H9 (cell line): ENCODE measurements around the gene MAP2. TPM values are rescaled to one million over a fixed set of nuclear protein-coding genes. Genes with fewer than 3 reads are reported as not detected.

Experiments used
- DNase-seq: peaks from one replicate; pipeline ENCODE4 v3.0.0-alpha.2; 2017
- H2AFZ ChIP-seq: one replicate; pipeline ENCODE4 v1.6.1; 2013; ENCODE audit warnings: mild to moderate bottlenecking, low read length, control low read depth, moderate library complexity
- H2AK5ac ChIP-seq: 2 replicates; pipeline ENCODE4 v1.6.1; 2013; ENCODE audit warnings: low read length, control low read depth, mixed read lengths; ENCODE audit not compliant: insufficient read length
- H2BK120ac ChIP-seq: one replicate; pipeline ENCODE4 v1.6.1; 2013; ENCODE audit warnings: low read depth, mild to moderate bottlenecking, low read length, control low read depth, inconsistent platforms; ENCODE audit not compliant: poor library complexity, severe bottlenecking
- H2BK12ac ChIP-seq: 2 replicates; pipeline ENCODE4 v1.6.1; 2013; ENCODE audit warnings: low read length, control low read depth, mixed read lengths, low read depth; ENCODE audit not compliant: insufficient read length
- H2BK15ac ChIP-seq: 2 replicates; pipeline ENCODE4 v1.6.1; 2013; ENCODE audit warnings: low read depth, low read length, control low read depth
- H2BK20ac ChIP-seq: one replicate; pipeline ENCODE4 v1.6.1; 2013; ENCODE audit warnings: low read depth, mild to moderate bottlenecking, low read length, control low read depth, inconsistent platforms; ENCODE audit not compliant: poor library complexity, severe bottlenecking
- H2BK5ac ChIP-seq: 2 replicates; pipeline ENCODE4 v1.6.1; 2013; ENCODE audit warnings: low read length, control low read depth, mixed read lengths; ENCODE audit not compliant: insufficient read length
- H3K14ac ChIP-seq: 2 replicates; pipeline ENCODE4 v1.6.1; 2013; ENCODE audit warnings: low read length, control low read depth; ENCODE audit not compliant: insufficient read depth
- H3K18ac ChIP-seq: 2 replicates; pipeline ENCODE4 v1.6.1; 2013; ENCODE audit warnings: low read depth, mild to moderate bottlenecking, mixed read lengths, low read length, control low read depth; ENCODE audit not compliant: insufficient read length
- H3K23ac ChIP-seq: 2 replicates; pipeline ENCODE4 v1.6.1; 2013; ENCODE audit warnings: low read length, control low read depth, mixed read lengths, low read depth; ENCODE audit not compliant: insufficient read length
- H3K23me2 ChIP-seq: 2 replicates; pipeline ENCODE4 v1.6.1; 2013; ENCODE audit warnings: low read depth, mild to moderate bottlenecking, mixed read lengths, low read length, control low read depth; ENCODE audit not compliant: insufficient read length, poor library complexity, severe bottlenecking
- H3K27ac ChIP-seq: 2 replicates; pipeline ENCODE4 v1.5.1; 2013; ENCODE audit warnings: low read length, control low read depth, mixed read lengths, low read depth; ENCODE audit not compliant: insufficient read length
- H3K27me3 ChIP-seq: 2 replicates; pipeline ENCODE4 v1.6.1; 2013; ENCODE audit warnings: low read length, control low read depth, inconsistent platforms; ENCODE audit not compliant: insufficient read depth
- H3K4ac ChIP-seq: 2 replicates; pipeline ENCODE4 v1.6.1; 2013; ENCODE audit warnings: low read depth, mild to moderate bottlenecking, control low read depth, inconsistent platforms, low read length, moderate library complexity
- H3K4me1 ChIP-seq: 2 replicates; pipeline ENCODE4 v1.6.1; 2013; ENCODE audit warnings: low read length, control low read depth, inconsistent platforms; ENCODE audit not compliant: insufficient read depth
- H3K4me2 ChIP-seq: 2 replicates; pipeline ENCODE4 v1.6.1; 2013; ENCODE audit warnings: low read length, control low read depth, mixed read lengths; ENCODE audit not compliant: insufficient read length, insufficient read depth
- H3K56ac ChIP-seq: 2 replicates; pipeline ENCODE4 v1.6.1; 2013; ENCODE audit warnings: low read depth, mild to moderate bottlenecking, mixed read lengths, low read length, control low read depth; ENCODE audit not compliant: insufficient read length
- H3K79me1 ChIP-seq: 2 replicates; pipeline ENCODE4 v1.6.1; 2013; ENCODE audit warnings: low read depth, mild to moderate bottlenecking, moderate library complexity, low read length, control low read depth, inconsistent platforms; ENCODE audit not compliant: insufficient read depth, poor library complexity, severe bottlenecking
- H3K79me2 ChIP-seq: 2 replicates; pipeline ENCODE4 v1.6.1; 2013; ENCODE audit warnings: low read length, control low read depth, inconsistent platforms; ENCODE audit not compliant: insufficient read depth
- H3K9ac ChIP-seq: 2 replicates; pipeline ENCODE4 v1.6.1; 2013; ENCODE audit warnings: low read length, control low read depth, mixed read lengths; ENCODE audit not compliant: insufficient read length; ENCODE audit errors: extremely low read depth
- H3K9me3 ChIP-seq: one replicate; pipeline ENCODE4 v1.6.1; 2013; ENCODE audit warnings: low read depth, low read length, inconsistent platforms; ENCODE audit not compliant: control insufficient read depth
- H3T11ph ChIP-seq: one replicate; pipeline ENCODE4 v1.6.1; 2013; ENCODE audit warnings: mild to moderate bottlenecking, low read length, control low read depth, inconsistent platforms
- H4K20me1 ChIP-seq: one replicate; pipeline ENCODE4 v1.6.1; 2013; ENCODE audit not compliant: control insufficient read depth, insufficient read length, insufficient read depth
- H4K5ac ChIP-seq: 2 replicates; pipeline ENCODE4 v1.6.1; 2013; ENCODE audit warnings: low read depth, mild to moderate bottlenecking, mixed read lengths, low read length, control low read depth; ENCODE audit not compliant: insufficient read length
- H4K8ac ChIP-seq: replicated peaks from 2 replicates; pipeline ENCODE4 v1.6.1; 2013; ENCODE audit warnings: low read length, control low read depth, mixed read lengths, low read depth; ENCODE audit not compliant: insufficient read length
- H4K91ac ChIP-seq: 2 replicates; pipeline ENCODE4 v1.6.1; 2013; ENCODE audit warnings: low read depth, mild to moderate bottlenecking, moderate library complexity, mixed read lengths, low read length, control low read depth; ENCODE audit not compliant: insufficient read length
- H3K27ac Mint-ChIP-seq, 3 experiments: 2 replicates in 2 of 3; 3 replicates in 1 of 3; pipeline ENCODE4 v1.8.0; 2020 to 2021; ENCODE audit warnings: mixed read lengths in 3 of 3, mild to moderate bottlenecking in 1 of 3, moderate library complexity in 1 of 3
- H3K27me3 Mint-ChIP-seq: 2 replicates; pipeline ENCODE4 v1.8.0; 2021; ENCODE audit warnings: low read depth, mild to moderate bottlenecking, moderate library complexity, mixed read lengths
- H3K36me3 Mint-ChIP-seq, 3 experiments: 2 replicates in 2 of 3; 3 replicates in 1 of 3; pipeline ENCODE4 v1.8.0; 2020 to 2021; ENCODE audit warnings: low read depth in 3 of 3, mixed read lengths in 3 of 3; ENCODE audit not compliant: insufficient read depth in 1 of 3
- H3K4me1 Mint-ChIP-seq, 2 experiments: 2 replicates each; pipeline ENCODE4 v1.8.0; 2020; ENCODE audit warnings: mixed read lengths in 2 of 2
- H3K4me3 Mint-ChIP-seq, 2 experiments: 2 replicates in 1 of 2; 3 replicates in 1 of 2; pipeline ENCODE4 v1.8.0; 2020 to 2021; ENCODE audit warnings: mild to moderate bottlenecking in 2 of 2, mixed read lengths in 2 of 2, moderate library complexity in 1 of 2
- H3K9me3 Mint-ChIP-seq, 2 experiments: 2 replicates in 1 of 2; 3 replicates in 1 of 2; pipeline ENCODE4 v1.8.0; 2020; ENCODE audit warnings: mild to moderate bottlenecking in 2 of 2, mixed read lengths in 2 of 2, moderate library complexity in 1 of 2
- CTCF ChIP-seq: fragments of 200-600 bp; sonication (generic); conservative IDR thresholded peaks from 3 replicates; pipeline ENCODE4 v1.8.0; 2021; ENCODE audit warnings: antibody characterized with exemption, mild to moderate bottlenecking
- total RNA-seq: library from RNA; stranded (reverse); gene quantifications from 2 replicates; pipeline ENCODE4 v1.2.1, GENCODE V29; 2021

The MAP2 gene
- total RNA-seq, 1 experiment from 2014 or later: 0.87 TPM

GRCh38 chr2:209471037-209471436 lies 47.2 kb downstream of the MAP2 start:
- peaks cover 10 to 18% of the 10 kb centered on the region in 2 experiments for H3K4me1 Mint-ChIP-seq
- no peak for TF ChIP-seq CTCF
- no peak overlapping the region for H3K23ac ChIP-seq
- no peak overlapping the region for H4K8ac ChIP-seq
- no peak overlapping the region for H3K27ac ChIP-seq
- H2AFZ ChIP-seq: no peak overlapping the region
- peaks cover 0 to 6% of the 10 kb centered on the region in 2 experiments for H3K9me3 Mint-ChIP-seq
- no peak overlapping the region for H3K18ac ChIP-seq
- no peak overlapping the region for H2BK12ac ChIP-seq
- no peaks in the 10 kb centered on the region; the same call in 1 of the 2 replicates for H3K4me1 ChIP-seq
- H3K14ac ChIP-seq: no peak overlapping the region
- H4K91ac ChIP-seq: no peak overlapping the region
- peaks cover 2% of the 10 kb centered on the region; the same call in 1 of the 2 replicates for H3K27me3 Mint-ChIP-seq
- no peak for DNase-seq
- no peak overlapping the region for H4K5ac ChIP-seq
- H3K79me1 ChIP-seq: no peaks in the 10 kb centered on the region
- H3K9ac ChIP-seq: no peak overlapping the region
- no peak overlapping the region for H3K4me3 Mint-ChIP-seq
- no peak overlapping the region for H2BK5ac ChIP-seq
- no peak overlapping the region for H3K27ac Mint-ChIP-seq
- H2BK15ac ChIP-seq: no peak overlapping the region
- H4K20me1 ChIP-seq: no peaks in the 10 kb centered on the region
- H3K79me2 ChIP-seq: no peaks in the 10 kb centered on the region
- H3K9me3 ChIP-seq: no peaks in the 10 kb centered on the region
- no peak overlapping the region for H3K56ac ChIP-seq
- H3T11ph ChIP-seq: no peak overlapping the region
- H2BK20ac ChIP-seq: no peak overlapping the region
- H3K4ac ChIP-seq: no peak overlapping the region
- H2BK120ac ChIP-seq: no peak overlapping the region
- no peaks in the 10 kb centered on the region for H3K23me2 ChIP-seq
- no peaks in the 10 kb centered on the region for H3K27me3 ChIP-seq
- H3K4me2 ChIP-seq: no peak overlapping the region
- H2AK5ac ChIP-seq: no peak overlapping the region
- H3K36me3 Mint-ChIP-seq: peaks cover 0 to 12% (median 8%) of the 10 kb centered on the region in 3 experiments; a peak in 5 of 7 replicates
